WTC11 (cell line): ENCODE data around the gene XRCC2. TPM values are rescaled to one million over a fixed set of nuclear protein-coding genes. Genes with fewer than 3 reads are reported as not detected.

ENCODE experiments used
- ATAC-seq: fragments of 200-7000 bp; cut with Tn5 transposase; 2 replicates; pipeline ENCODE4 v1.10.0; 2021; ENCODE audit warnings: mild to moderate bottlenecking, moderate library complexity
- CTCF ChIA-PET: fragments of 300-600 bp; sonication (Branson Sonifier 250); formaldehyde crosslinking; loops from one replicate; lab custom pipeline; 2021; ENCODE audit warnings: antibody characterized with exemption; lab: Charles Lee
- POLR2A ChIA-PET: fragments of 350-600 bp; sonication (Branson Sonifier 250); formaldehyde crosslinking; loops from one replicate; lab custom pipeline; 2021; ENCODE audit warnings: antibody characterized with exemption; lab: Charles Lee
- DNase-seq: peaks from one replicate; pipeline ENCODE4 v3.0.0; 2021; ENCODE audit warnings: low spot score
- H3K27ac Mint-ChIP-seq: 2 replicates; pipeline ENCODE4 v1.8.0; 2021; ENCODE audit warnings: mixed read lengths
- H3K27me3 Mint-ChIP-seq: 2 replicates; pipeline ENCODE4 v1.8.0; 2021; ENCODE audit warnings: low read depth, mild to moderate bottlenecking, moderate library complexity, mixed read lengths
- H3K36me3 Mint-ChIP-seq: 2 replicates; pipeline ENCODE4 v1.8.0; 2021; ENCODE audit warnings: mixed read lengths
- H3K4me1 Mint-ChIP-seq: 2 replicates; pipeline ENCODE4 v1.8.0; 2022; ENCODE audit warnings: mixed read lengths
- H3K4me3 Mint-ChIP-seq: 2 replicates; pipeline ENCODE4 v1.8.0; 2021; ENCODE audit warnings: mild to moderate bottlenecking, moderate library complexity, mixed read lengths
- H3K9me3 Mint-ChIP-seq: 2 replicates; pipeline ENCODE4 v1.8.0; 2021; ENCODE audit warnings: mixed read lengths
- CREB1 ChIP-seq: sonication (generic); formaldehyde crosslinking; IDR thresholded peaks from 2 replicates; pipeline ENCODE4 v1.8.0; 2023; ENCODE audit warnings: mild to moderate bottlenecking, missing genetic modification reagents
- FOXP1 ChIP-seq: sonication (generic); formaldehyde crosslinking; IDR thresholded peaks from 2 replicates; pipeline ENCODE4 v1.8.0; 2022; ENCODE audit warnings: missing genetic modification reagents, mild to moderate bottlenecking, moderate library complexity, borderline replicate concordance
- NFYB ChIP-seq: sonication (generic); formaldehyde crosslinking; conservative IDR thresholded peaks from 2 replicates; pipeline ENCODE4 v1.8.0; 2022; ENCODE audit warnings: low read depth, missing genetic modification reagents
- TCF7 ChIP-seq: sonication (generic); formaldehyde crosslinking; IDR thresholded peaks from 2 replicates; pipeline ENCODE4 v1.8.0; 2022; ENCODE audit warnings: mild to moderate bottlenecking, low read depth, missing genetic modification reagents, moderate library complexity
- TEAD1 ChIP-seq: sonication (generic); formaldehyde crosslinking; IDR thresholded peaks from 2 replicates; pipeline ENCODE4 v1.8.0; 2022; ENCODE audit warnings: mild to moderate bottlenecking, missing genetic modification reagents
- ZNF121 ChIP-seq: sonication (generic); formaldehyde crosslinking; IDR thresholded peaks from 2 replicates; pipeline ENCODE4 v1.8.0; 2023; ENCODE audit warnings: missing genetic modification reagents
- ZNF138 ChIP-seq: sonication (generic); formaldehyde crosslinking; conservative IDR thresholded peaks from 2 replicates; pipeline ENCODE4 v1.8.1; 2022; ENCODE audit warnings: mild to moderate bottlenecking, moderate library complexity, missing genetic modification reagents
- ZNF232 ChIP-seq: sonication (generic); formaldehyde crosslinking; IDR thresholded peaks from 2 replicates; pipeline ENCODE4 v1.8.0; 2022; ENCODE audit warnings: mild to moderate bottlenecking, missing genetic modification reagents
- ZNF263 ChIP-seq: sonication (generic); formaldehyde crosslinking; IDR thresholded peaks from 2 replicates; pipeline ENCODE4 v1.8.1; 2022; ENCODE audit warnings: low read depth, mild to moderate bottlenecking, moderate library complexity, missing genetic modification reagents
- ZNF317 ChIP-seq: sonication (generic); formaldehyde crosslinking; IDR thresholded peaks from 2 replicates; pipeline ENCODE4 v1.8.1; 2023; ENCODE audit warnings: low read depth, mild to moderate bottlenecking, moderate library complexity, missing genetic modification reagents, borderline replicate concordance
- ZNF671 ChIP-seq: fragments of 250-450 bp; sonication (Bioruptor Pico); IDR thresholded peaks from 2 replicates; pipeline ENCODE4 v1.8.0; 2021; ENCODE audit warnings: mild to moderate bottlenecking
- total RNA-seq: library from RNA; stranded (reverse); gene quantifications from 3 replicates; pipeline ENCODE4 v1.2.3, GENCODE V29; 2021
- TF ChIP-seq, protein P1 (sequence below): sonication (generic); formaldehyde crosslinking; IDR thresholded peaks from 2 replicates; pipeline ENCODE4 v1.8.0; 2022; ENCODE audit warnings: mild to moderate bottlenecking, missing genetic modification reagents
- TF ChIP-seq, protein P2 (sequence below): sonication (generic); formaldehyde crosslinking; IDR thresholded peaks from 2 replicates; pipeline ENCODE4 v1.8.1; 2022; ENCODE audit warnings: low read depth, mild to moderate bottlenecking, moderate library complexity, missing genetic modification reagents, borderline replicate concordance
- TF ChIP-seq, protein P3 (sequence below): fragments of 200-600 bp; IDR thresholded peaks from 2 replicates; pipeline ENCODE4 v1.8.0; 2022; ENCODE audit warnings: antibody characterized with exemption
- TF ChIP-seq, protein P4 (sequence below): sonication (generic); formaldehyde crosslinking; IDR thresholded peaks from 2 replicates; pipeline ENCODE4 v1.8.0; 2022; ENCODE audit warnings: mild to moderate bottlenecking, missing genetic modification reagents
- TF ChIP-seq, protein P5 (sequence below): fragments of 250-450 bp; sonication (Bioruptor Pico); IDR thresholded peaks from 2 replicates; pipeline ENCODE4 v1.9.0; 2021; ENCODE audit warnings: moderate library complexity, mild to moderate bottlenecking, inconsistent platforms, borderline replicate concordance
- TF ChIP-seq, protein P6 (sequence below): fragments of 250-450 bp; sonication (Bioruptor Pico); conservative IDR thresholded peaks from 2 replicates; pipeline ENCODE4 v1.9.0; 2021; ENCODE audit warnings: mild to moderate bottlenecking
- TF ChIP-seq, protein P7 (sequence below): sonication (generic); formaldehyde crosslinking; IDR thresholded peaks from 2 replicates; pipeline ENCODE4 v1.8.0; 2022; ENCODE audit warnings: mild to moderate bottlenecking, missing genetic modification reagents
- TF ChIP-seq, protein P8 (sequence below): sonication (generic); formaldehyde crosslinking; IDR thresholded peaks from 2 replicates; pipeline ENCODE4 v1.8.0; 2023; ENCODE audit warnings: mild to moderate bottlenecking, missing genetic modification reagents

The XRCC2 gene
- total RNA-seq, 1 experiment from 2014 or later = 25.4 TPM

DNA sequence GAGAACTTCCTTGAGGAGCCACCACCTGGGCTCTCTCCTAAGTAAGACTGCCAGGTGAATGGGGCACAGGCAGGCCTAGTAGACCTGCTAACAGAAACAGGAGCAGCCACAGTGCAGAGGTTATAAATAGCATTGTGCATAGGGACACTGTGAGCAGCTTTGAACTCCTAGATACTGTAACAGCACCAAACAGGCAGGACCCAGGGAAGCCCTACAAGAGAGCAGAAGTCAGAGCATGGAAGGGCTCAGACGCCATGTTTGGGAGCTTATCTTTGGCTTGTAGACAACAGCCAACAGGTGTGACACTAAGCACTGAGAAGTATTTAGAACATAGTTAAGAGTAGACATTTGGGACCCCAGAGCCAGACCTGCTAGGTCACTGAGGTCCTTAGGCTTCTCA lies 14.5 kb downstream of the XRCC2 start:
- POLR2A ChIA-PET = no interaction called here
- H3K4me3 Mint-ChIP-seq = no peak overlapping the region
- DNase-seq (no peak), ATAC-seq (no peak)
- no peaks in the 10 kb centered on the region for H3K9me3 Mint-ChIP-seq
- peaks cover 38% of the 10 kb centered on the region for H3K36me3 Mint-ChIP-seq
- TF ChIP-seq CREB1 (CRISPR knock-in tag) (no peak), ZNF263 (no peak), ZNF121 (CRISPR knock-in tag) (no peak), ZNF138 (CRISPR knock-in tag) (no peak), ZNF317 (CRISPR knock-in tag) (no peak)
- TF ChIP-seq, protein P1, sequence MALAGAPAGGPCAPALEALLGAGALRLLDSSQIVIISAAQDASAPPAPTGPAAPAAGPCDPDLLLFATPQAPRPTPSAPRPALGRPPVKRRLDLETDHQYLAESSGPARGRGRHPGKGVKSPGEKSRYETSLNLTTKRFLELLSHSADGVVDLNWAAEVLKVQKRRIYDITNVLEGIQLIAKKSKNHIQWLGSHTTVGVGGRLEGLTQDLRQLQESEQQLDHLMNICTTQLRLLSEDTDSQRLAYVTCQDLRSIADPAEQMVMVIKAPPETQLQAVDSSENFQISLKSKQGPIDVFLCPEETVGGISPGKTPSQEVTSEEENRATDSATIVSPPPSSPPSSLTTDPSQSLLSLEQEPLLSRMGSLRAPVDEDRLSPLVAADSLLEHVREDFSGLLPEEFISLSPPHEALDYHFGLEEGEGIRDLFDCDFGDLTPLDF = no peak
- TF ChIP-seq, protein P2, sequence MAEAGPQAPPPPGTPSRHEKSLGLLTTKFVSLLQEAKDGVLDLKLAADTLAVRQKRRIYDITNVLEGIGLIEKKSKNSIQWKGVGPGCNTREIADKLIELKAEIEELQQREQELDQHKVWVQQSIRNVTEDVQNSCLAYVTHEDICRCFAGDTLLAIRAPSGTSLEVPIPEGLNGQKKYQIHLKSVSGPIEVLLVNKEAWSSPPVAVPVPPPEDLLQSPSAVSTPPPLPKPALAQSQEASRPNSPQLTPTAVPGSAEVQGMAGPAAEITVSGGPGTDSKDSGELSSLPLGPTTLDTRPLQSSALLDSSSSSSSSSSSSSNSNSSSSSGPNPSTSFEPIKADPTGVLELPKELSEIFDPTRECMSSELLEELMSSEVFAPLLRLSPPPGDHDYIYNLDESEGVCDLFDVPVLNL = no peak
- TF ChIP-seq, protein P3, sequence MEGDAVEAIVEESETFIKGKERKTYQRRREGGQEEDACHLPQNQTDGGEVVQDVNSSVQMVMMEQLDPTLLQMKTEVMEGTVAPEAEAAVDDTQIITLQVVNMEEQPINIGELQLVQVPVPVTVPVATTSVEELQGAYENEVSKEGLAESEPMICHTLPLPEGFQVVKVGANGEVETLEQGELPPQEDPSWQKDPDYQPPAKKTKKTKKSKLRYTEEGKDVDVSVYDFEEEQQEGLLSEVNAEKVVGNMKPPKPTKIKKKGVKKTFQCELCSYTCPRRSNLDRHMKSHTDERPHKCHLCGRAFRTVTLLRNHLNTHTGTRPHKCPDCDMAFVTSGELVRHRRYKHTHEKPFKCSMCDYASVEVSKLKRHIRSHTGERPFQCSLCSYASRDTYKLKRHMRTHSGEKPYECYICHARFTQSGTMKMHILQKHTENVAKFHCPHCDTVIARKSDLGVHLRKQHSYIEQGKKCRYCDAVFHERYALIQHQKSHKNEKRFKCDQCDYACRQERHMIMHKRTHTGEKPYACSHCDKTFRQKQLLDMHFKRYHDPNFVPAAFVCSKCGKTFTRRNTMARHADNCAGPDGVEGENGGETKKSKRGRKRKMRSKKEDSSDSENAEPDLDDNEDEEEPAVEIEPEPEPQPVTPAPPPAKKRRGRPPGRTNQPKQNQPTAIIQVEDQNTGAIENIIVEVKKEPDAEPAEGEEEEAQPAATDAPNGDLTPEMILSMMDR = no peak
- TF ChIP-seq, protein P4, sequence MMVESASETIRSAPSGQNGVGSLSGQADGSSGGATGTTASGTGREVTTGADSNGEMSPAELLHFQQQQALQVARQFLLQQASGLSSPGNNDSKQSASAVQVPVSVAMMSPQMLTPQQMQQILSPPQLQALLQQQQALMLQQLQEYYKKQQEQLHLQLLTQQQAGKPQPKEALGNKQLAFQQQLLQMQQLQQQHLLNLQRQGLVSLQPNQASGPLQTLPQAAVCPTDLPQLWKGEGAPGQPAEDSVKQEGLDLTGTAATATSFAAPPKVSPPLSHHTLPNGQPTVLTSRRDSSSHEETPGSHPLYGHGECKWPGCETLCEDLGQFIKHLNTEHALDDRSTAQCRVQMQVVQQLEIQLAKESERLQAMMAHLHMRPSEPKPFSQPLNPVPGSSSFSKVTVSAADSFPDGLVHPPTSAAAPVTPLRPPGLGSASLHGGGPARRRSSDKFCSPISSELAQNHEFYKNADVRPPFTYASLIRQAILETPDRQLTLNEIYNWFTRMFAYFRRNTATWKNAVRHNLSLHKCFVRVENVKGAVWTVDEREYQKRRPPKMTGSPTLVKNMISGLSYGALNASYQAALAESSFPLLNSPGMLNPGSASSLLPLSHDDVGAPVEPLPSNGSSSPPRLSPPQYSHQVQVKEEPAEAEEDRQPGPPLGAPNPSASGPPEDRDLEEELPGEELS = no peak
- TF ChIP-seq, protein P5, sequence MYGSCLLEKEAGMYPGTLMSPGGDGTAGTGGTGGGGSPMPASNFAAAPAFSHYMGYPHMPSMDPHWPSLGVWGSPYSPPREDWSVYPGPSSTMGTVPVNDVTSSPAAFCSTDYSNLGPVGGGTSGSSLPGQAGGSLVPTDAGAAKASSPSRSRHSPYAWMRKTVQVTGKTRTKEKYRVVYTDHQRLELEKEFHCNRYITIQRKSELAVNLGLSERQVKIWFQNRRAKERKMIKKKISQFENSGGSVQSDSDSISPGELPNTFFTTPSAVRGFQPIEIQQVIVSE = no peak
- H3K27me3 Mint-ChIP-seq = no peaks in the 10 kb centered on the region
- 0 out of 2 replicates have a peak, but pooled peaks cover 3% of the 10 kb centered on the region for H3K4me1 Mint-ChIP-seq
- CTCF ChIA-PET = no interaction called here
- H3K27ac Mint-ChIP-seq = peak overlapping the region; percentile 79; the same call in 1 of the 2 replicates

DNA sequence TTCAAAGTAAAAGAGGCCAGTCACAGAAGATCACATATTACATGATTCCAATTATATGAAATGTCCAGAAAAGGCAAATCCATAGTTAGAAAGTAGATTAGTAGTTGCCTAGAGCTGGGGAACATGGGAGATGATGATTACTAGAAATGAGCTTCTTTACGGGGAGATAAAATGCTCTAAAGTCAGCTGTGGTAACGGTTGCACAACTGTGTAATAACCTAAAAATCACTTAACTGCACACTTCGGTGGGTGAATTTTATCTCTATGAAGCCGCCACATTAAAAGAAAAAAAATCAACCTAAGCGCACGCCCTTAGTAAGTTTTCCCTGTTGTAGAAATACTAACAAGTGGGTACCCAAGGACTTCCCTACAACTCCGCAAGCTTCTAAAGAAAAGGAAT lies 15.9 kb downstream of the XRCC2 start:
- Mint-ChIP-seq H3K4me3 (no peak overlapping the region), H3K9me3 (no peaks in the 10 kb centered on the region), H3K4me1 (0 out of 2 replicates have a peak, but pooled peaks cover 3% of the 10 kb centered on the region), H3K27me3 (no peaks in the 10 kb centered on the region), H3K36me3 (peaks cover 40% of the 10 kb centered on the region), H3K27ac (no peak overlapping the region)
- DNase-seq (no peak), ATAC-seq (no peak)
- POLR2A ChIA-PET = no interaction called here
- TF ChIP-seq, protein P6, sequence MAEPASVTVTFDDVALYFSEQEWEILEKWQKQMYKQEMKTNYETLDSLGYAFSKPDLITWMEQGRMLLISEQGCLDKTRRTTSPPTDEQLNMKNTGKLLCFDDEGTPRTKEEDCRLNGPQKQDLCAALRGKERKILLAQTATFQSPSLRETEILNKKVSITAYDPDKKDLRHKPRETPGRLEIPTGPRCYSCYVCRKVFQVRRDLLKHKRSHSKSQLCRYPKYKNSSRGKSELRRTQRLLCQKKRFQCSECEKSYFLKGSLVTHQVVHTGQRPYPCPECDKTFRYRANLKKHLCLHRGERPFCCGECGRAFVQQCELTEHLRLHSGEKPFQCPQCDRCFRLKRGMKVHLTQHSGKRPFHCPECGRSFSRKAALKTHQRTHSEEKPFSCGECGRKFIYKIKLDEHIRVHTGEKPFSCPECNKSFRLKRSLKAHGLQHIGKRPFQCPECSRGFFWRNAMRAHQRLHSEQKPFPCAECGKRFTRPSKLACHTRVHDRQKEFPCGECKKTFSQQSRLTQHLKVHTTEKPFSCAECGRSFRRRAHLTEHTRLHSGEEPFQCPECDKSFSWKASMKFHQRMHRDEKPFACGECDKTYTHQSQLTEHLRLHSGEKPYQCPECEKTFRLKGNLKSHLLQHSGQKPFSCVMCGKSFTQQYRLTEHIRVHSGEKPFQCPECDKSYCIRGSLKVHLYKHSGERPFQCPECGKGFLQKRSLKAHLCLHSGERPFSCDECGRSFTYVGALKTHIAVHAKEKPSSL = no peak
- TF ChIP-seq NFYB (CRISPR knock-in tag) (no peak), ZNF671 (CRISPR knock-in tag) (no peak), TCF7 (no peak), TEAD1 (CRISPR knock-in tag) (no peak), FOXP1 (CRISPR knock-in tag) (no peak), ZNF232 (CRISPR knock-in tag) (no peak)
- TF ChIP-seq, protein P7, sequence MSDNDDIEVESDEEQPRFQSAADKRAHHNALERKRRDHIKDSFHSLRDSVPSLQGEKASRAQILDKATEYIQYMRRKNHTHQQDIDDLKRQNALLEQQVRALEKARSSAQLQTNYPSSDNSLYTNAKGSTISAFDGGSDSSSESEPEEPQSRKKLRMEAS (CRISPR knock-in tag) = no peak
- TF ChIP-seq, protein P8, sequence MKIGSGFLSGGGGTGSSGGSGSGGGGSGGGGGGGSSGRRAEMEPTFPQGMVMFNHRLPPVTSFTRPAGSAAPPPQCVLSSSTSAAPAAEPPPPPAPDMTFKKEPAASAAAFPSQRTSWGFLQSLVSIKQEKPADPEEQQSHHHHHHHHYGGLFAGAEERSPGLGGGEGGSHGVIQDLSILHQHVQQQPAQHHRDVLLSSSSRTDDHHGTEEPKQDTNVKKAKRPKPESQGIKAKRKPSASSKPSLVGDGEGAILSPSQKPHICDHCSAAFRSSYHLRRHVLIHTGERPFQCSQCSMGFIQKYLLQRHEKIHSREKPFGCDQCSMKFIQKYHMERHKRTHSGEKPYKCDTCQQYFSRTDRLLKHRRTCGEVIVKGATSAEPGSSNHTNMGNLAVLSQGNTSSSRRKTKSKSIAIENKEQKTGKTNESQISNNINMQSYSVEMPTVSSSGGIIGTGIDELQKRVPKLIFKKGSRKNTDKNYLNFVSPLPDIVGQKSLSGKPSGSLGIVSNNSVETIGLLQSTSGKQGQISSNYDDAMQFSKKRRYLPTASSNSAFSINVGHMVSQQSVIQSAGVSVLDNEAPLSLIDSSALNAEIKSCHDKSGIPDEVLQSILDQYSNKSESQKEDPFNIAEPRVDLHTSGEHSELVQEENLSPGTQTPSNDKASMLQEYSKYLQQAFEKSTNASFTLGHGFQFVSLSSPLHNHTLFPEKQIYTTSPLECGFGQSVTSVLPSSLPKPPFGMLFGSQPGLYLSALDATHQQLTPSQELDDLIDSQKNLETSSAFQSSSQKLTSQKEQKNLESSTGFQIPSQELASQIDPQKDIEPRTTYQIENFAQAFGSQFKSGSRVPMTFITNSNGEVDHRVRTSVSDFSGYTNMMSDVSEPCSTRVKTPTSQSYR (CRISPR knock-in tag) = no peak
- CTCF ChIA-PET = no interaction called here
